Measurements from ENCODE around the gene TROAP. TPM values are rescaled to one million over a fixed set of nuclear protein-coding genes. Genes with fewer than 3 reads are reported as not detected.

TROAP gene
- total RNA-seq, 2 donors from 2014 or later = 60.5 to 87.4 TPM

GRCh38 chr12:49340095-49340870 lies 17.2 kb downstream of the TROAP start:
- H3K4me3 ChIP-seq (ENCODE audit: low read length) = no peak overlapping the region
- no peaks in the 10 kb centered on the region for H3K9me3 ChIP-seq (ENCODE audit: control insufficient read depth, low read length)
- H3K36me3 ChIP-seq (ENCODE audit: control insufficient read depth, insufficient read depth, low read length) = no peaks in the 10 kb centered on the region
- 58 to 69% methylated on average over 5 to 6 of the region's 6 CpGs for WGBS, 2 experiments (ENCODE audit: insufficient coverage in 1 of 2, insufficient read length in 1 of 2)
- DNase-seq = no peak
- H3K4me3 Mint-ChIP-seq = no peak overlapping the region
- no peaks in the 10 kb centered on the region for H3K36me3 Mint-ChIP-seq (ENCODE audit: low read depth)
- H3K27me3 Mint-ChIP-seq (ENCODE audit: insufficient read depth) = peaks cover 98% of the 10 kb centered on the region
- H3K4me1 Mint-ChIP-seq = peaks cover 20% of the 10 kb centered on the region
- TF ChIP-seq, protein P1, sequence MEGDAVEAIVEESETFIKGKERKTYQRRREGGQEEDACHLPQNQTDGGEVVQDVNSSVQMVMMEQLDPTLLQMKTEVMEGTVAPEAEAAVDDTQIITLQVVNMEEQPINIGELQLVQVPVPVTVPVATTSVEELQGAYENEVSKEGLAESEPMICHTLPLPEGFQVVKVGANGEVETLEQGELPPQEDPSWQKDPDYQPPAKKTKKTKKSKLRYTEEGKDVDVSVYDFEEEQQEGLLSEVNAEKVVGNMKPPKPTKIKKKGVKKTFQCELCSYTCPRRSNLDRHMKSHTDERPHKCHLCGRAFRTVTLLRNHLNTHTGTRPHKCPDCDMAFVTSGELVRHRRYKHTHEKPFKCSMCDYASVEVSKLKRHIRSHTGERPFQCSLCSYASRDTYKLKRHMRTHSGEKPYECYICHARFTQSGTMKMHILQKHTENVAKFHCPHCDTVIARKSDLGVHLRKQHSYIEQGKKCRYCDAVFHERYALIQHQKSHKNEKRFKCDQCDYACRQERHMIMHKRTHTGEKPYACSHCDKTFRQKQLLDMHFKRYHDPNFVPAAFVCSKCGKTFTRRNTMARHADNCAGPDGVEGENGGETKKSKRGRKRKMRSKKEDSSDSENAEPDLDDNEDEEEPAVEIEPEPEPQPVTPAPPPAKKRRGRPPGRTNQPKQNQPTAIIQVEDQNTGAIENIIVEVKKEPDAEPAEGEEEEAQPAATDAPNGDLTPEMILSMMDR (conservative IDR thresholded peaks at IDR 0.05) = no peak
- no peak overlapping the region for H3K9ac ChIP-seq (ENCODE audit: extremely low read depth, low read length, poor library complexity, severe bottlenecking)
- peaks cover 99% of the 10 kb centered on the region for H3K27me3 ChIP-seq (ENCODE audit: control insufficient read depth, insufficient read depth, low read length, poor library complexity, severe bottlenecking)
- peaks cover 5% of the 10 kb centered on the region for H3K4me1 ChIP-seq (ENCODE audit: control insufficient read depth, insufficient read depth, low read length)
- no peaks in the 10 kb centered on the region for H3K9me3 Mint-ChIP-seq
- H3K27ac ChIP-seq (ENCODE audit: low read depth, low read length) = peak overlapping the region; percentile 90
- no peak overlapping the region for H3K27ac Mint-ChIP-seq

DNA sequence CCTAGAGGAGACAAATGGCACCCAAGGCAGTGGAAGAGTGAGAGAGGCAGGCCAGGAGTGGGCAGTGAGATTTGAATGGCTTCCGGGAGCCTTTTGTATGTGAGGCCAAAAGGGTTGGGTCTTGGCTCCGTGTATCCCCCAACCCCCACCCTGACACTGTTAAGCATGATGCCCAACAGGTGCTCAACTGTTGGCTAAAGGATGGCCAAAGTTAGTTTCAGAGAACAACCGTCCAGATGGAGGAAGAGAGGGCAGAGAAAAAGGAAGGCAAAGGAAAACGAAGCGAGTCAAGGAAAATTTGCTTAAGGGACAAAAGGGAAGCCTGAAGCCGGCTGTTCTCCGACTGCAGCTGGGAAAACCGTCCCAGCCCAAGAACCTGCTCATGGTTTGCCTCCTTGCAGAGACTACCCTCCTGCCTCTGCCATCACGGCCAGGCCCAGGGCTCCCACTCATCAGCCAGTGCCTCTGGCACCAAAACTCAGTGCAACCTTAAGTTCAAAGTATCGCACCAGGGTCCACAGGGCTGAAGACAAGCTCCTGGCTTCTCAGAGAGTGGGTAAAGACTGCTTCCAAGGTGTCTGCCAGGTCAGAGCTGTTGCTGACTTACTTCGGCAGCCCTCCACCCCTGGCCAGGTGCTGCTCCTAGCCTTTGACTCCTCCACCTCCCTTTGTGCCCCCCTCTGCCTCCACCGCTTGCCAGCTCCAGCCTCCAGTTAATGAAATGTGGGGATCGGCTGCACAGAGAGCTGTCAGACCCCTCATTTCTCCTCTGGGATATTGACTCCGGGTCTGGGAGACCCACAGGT lies 18.1 kb downstream of the TROAP start:
- 28 to 32% methylated on average over 8 to 14 of the region's 14 CpGs for WGBS, 2 experiments (ENCODE audit: insufficient coverage in 1 of 2, insufficient read length in 1 of 2)
- peaks cover 21% of the 10 kb centered on the region for H3K4me1 Mint-ChIP-seq
- H3K27ac ChIP-seq (ENCODE audit: low read depth, low read length) = no peak overlapping the region
- no peak overlapping the region for H3K4me3 ChIP-seq (ENCODE audit: low read length)
- H3K27me3 ChIP-seq (ENCODE audit: control insufficient read depth, insufficient read depth, low read length, poor library complexity, severe bottlenecking) = peaks cover 98% of the 10 kb centered on the region
- peaks cover 99% of the 10 kb centered on the region for H3K27me3 Mint-ChIP-seq (ENCODE audit: insufficient read depth)
- no peaks in the 10 kb centered on the region for H3K36me3 Mint-ChIP-seq (ENCODE audit: low read depth)
- no peaks in the 10 kb centered on the region for H3K9me3 Mint-ChIP-seq
- no peaks in the 10 kb centered on the region for H3K36me3 ChIP-seq (ENCODE audit: control insufficient read depth, insufficient read depth, low read length)
- peaks cover 5% of the 10 kb centered on the region for H3K4me1 ChIP-seq (ENCODE audit: control insufficient read depth, insufficient read depth, low read length)
- H3K9ac ChIP-seq (ENCODE audit: extremely low read depth, low read length, poor library complexity, severe bottlenecking) = no peak overlapping the region
- DNase-seq = peak; percentile 72
- TF ChIP-seq, protein P1 (conservative IDR thresholded peaks at IDR 0.05) = no peak
- H3K9me3 ChIP-seq (ENCODE audit: control insufficient read depth, low read length) = no peaks in the 10 kb centered on the region
- peak overlapping the region; percentile 56 for H3K4me3 Mint-ChIP-seq
- H3K27ac Mint-ChIP-seq = no peak overlapping the region

DNA sequence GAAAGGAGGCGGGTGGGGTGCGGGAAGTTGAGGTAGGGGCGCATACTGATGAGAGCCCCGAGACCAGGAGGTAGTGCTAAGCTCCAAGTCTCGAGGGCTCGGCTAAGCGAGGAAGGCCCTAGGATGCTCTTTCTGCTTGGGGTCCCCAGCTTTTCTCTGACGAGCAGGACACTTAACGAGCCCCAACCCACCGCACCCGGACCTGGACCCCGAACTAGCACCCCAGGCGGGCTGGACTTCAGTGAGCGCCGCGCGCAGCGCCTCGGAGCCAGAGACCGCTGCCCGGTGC lies 18.7 kb downstream of the TROAP start:
- TF ChIP-seq, protein P1 (conservative IDR thresholded peaks at IDR 0.05) = no peak
- H3K27ac Mint-ChIP-seq = no peak overlapping the region
- Histone ChIP-seq H3K4me1 (ENCODE audit: control insufficient read depth, insufficient read depth, low read length) (peaks cover 5% of the 10 kb centered on the region), H3K36me3 (ENCODE audit: control insufficient read depth, insufficient read depth, low read length) (no peaks in the 10 kb centered on the region), H3K4me3 (ENCODE audit: low read length) (peak overlapping the region; percentile 74), H3K27ac (ENCODE audit: low read depth, low read length) (no peak overlapping the region), H3K27me3 (ENCODE audit: control insufficient read depth, insufficient read depth, low read length, poor library complexity, severe bottlenecking) (peaks cover 98% of the 10 kb centered on the region), H3K9me3 (ENCODE audit: control insufficient read depth, low read length) (no peaks in the 10 kb centered on the region), H3K9ac (ENCODE audit: extremely low read depth, low read length, poor library complexity, severe bottlenecking) (no peak overlapping the region)
- peak overlapping the region; percentile 56 for H3K4me3 Mint-ChIP-seq
- H3K27me3 Mint-ChIP-seq (ENCODE audit: insufficient read depth) = peaks cover 99% of the 10 kb centered on the region
- 13 to 40% methylated on average over 3 to 21 of the region's 21 CpGs for WGBS, 2 experiments (ENCODE audit: insufficient coverage in 1 of 2, insufficient read length in 1 of 2)
- no peak for DNase-seq
- no peaks in the 10 kb centered on the region for H3K9me3 Mint-ChIP-seq
- peaks cover 21% of the 10 kb centered on the region for H3K4me1 Mint-ChIP-seq
- no peaks in the 10 kb centered on the region for H3K36me3 Mint-ChIP-seq (ENCODE audit: low read depth)

Measured in endodermal cell (in vitro differentiated cells).